A673 (cell line): Measurements from ENCODE around the gene BNIP1. TPM values are rescaled to one million over a fixed set of nuclear protein-coding genes. Genes with fewer than 3 reads are reported as not detected.

Experiments
- BruUV-seq: library from RNA; stranded (reverse); fragments of 400-500 nt; replicated peaks from 2 replicates; lab custom pipeline; 2021; lab: Mats Ljungman, UMichigan
- CTCF ChIA-PET: fragments of 300-600 bp; sonication (Branson Sonifier 250); formaldehyde crosslinking; loops from one replicate; lab custom pipeline; 2022; ENCODE audit warnings: antibody characterized with exemption; lab: Charles Lee
- POLR2A ChIA-PET: fragments of 300-600 bp; sonication (Branson Sonifier 250); formaldehyde crosslinking; loops from one replicate; lab custom pipeline; 2022; ENCODE audit warnings: antibody characterized with exemption; ENCODE audit not compliant: low non-redundant PET; lab: Charles Lee
- DNase-seq: peaks from one replicate; pipeline ENCODE4 v3.0.0-alpha.2; 2015; ENCODE audit warnings: low spot score
- H3K27ac ChIP-seq: fragments of 200-600 bp; sonication (generic); 2 replicates; pipeline ENCODE4 v1.5.1; 2016; ENCODE audit warnings: mixed run types, low read depth, mild to moderate bottlenecking, mixed read lengths, antibody characterized with exemption, low read length; ENCODE audit not compliant: poor library complexity, severe bottlenecking
- H3K27me3 ChIP-seq: fragments of 200-600 bp; sonication (generic); replicated peaks from 2 replicates; pipeline ENCODE4 v1.6.1; 2017; ENCODE audit warnings: mixed run types, low read depth, mild to moderate bottlenecking, mixed read lengths, antibody characterized with exemption, low read length; ENCODE audit not compliant: insufficient read depth, poor library complexity
- H3K36me3 ChIP-seq: fragments of 200-600 bp; sonication (generic); 2 replicates; pipeline ENCODE4 v1.6.1; 2016; ENCODE audit warnings: mixed run types, mild to moderate bottlenecking, mixed read lengths, antibody characterized with exemption, low read length; ENCODE audit not compliant: insufficient read depth, poor library complexity, severe bottlenecking
- H3K4me1 ChIP-seq: fragments of 200-600 bp; sonication (generic); 2 replicates; pipeline ENCODE4 v1.6.1; 2017; ENCODE audit warnings: mixed run types, mild to moderate bottlenecking, mixed read lengths, antibody characterized with exemption, low read length; ENCODE audit not compliant: insufficient read depth, poor library complexity, severe bottlenecking
- H3K4me3 ChIP-seq: fragments of 200-600 bp; sonication (generic); 2 replicates; pipeline ENCODE4 v1.5.1; 2016; ENCODE audit warnings: low read depth, mixed run types, mild to moderate bottlenecking, mixed read lengths, low read length; ENCODE audit not compliant: poor library complexity, severe bottlenecking
- H3K9me3 ChIP-seq: fragments of 200-600 bp; sonication (generic); 2 replicates; pipeline ENCODE4 v1.6.1; 2016; ENCODE audit warnings: mixed run types, low read depth, mild to moderate bottlenecking, mixed read lengths, antibody characterized with exemption, low read length; ENCODE audit not compliant: poor library complexity, severe bottlenecking
- EZH2 ChIP-seq: fragments of 200-600 bp; sonication (generic); IDR thresholded peaks from 2 replicates; pipeline ENCODE4 v1.6.1; 2017; ENCODE audit warnings: borderline replicate concordance, low read depth, mild to moderate bottlenecking, mixed read lengths, antibody characterized with exemption, low read length; ENCODE audit not compliant: poor library complexity, severe bottlenecking
- intact Hi-C: fragments of 100-400 bp; cut with micrococcal nuclease; formaldehyde crosslinking; loops from one replicate; pipeline ENCODE4 v1.10.0; 2022; ENCODE audit not compliant: unreplicated experiment
- total RNA-seq: library from RNA; stranded (reverse); gene quantifications from 2 replicates; pipeline ENCODE4 v1.2.3, GENCODE V29; 2021
- TF ChIP-seq, protein P1 (sequence below): fragments of 300-800, 200-600 bp; sonication (generic); conservative IDR thresholded peaks from 2 replicates; pipeline ENCODE4 v1.5.1; 2017; ENCODE audit warnings: low read depth, mild to moderate bottlenecking, antibody characterized with exemption, low read length, moderate library complexity, mixed read lengths

BNIP1 gene
- total RNA-seq, 1 experiment from 2014 or later = 14.7 TPM

DNA sequence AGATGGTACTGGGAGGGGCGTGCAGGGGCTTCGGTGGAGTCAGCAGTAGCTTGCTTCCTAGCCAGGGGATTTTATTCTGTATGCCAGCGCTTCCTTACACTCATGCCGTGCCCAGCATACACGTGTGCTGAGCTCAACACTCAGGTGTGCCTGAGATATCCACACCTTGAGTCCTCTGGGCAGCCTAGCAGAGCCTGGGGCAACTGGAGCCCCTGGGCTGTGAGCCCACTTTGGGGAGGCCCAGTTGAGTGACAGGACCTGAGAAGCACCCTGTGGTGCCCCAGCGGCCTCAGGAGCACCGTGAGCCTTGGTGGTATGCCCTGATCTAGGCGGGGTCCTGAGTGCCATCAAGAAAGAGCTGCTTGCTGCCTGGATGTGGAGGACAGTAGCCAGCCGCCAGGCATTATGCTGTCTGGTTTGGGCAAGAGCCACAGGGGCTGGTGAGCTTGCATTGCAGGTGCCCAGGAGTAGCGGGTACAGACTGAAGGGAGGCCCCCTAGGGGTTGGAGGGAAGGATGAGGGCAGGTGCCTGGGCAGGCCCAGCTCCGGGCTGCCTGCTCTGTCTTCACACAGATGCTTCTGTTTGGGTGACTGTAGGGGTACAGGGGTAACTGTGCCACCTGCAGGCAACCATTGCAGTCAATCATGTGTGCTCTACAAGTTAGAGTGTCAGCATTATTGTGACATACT, 42.9 kb downstream of the BNIP1 start:
- H3K4me1 ChIP-seq = no peaks in the 10 kb centered on the region
- ChIA-PET CTCF (no interaction called here), POLR2A (no interaction called here)
- TF ChIP-seq EZH2 = no peak
- TF ChIP-seq, protein P1, sequence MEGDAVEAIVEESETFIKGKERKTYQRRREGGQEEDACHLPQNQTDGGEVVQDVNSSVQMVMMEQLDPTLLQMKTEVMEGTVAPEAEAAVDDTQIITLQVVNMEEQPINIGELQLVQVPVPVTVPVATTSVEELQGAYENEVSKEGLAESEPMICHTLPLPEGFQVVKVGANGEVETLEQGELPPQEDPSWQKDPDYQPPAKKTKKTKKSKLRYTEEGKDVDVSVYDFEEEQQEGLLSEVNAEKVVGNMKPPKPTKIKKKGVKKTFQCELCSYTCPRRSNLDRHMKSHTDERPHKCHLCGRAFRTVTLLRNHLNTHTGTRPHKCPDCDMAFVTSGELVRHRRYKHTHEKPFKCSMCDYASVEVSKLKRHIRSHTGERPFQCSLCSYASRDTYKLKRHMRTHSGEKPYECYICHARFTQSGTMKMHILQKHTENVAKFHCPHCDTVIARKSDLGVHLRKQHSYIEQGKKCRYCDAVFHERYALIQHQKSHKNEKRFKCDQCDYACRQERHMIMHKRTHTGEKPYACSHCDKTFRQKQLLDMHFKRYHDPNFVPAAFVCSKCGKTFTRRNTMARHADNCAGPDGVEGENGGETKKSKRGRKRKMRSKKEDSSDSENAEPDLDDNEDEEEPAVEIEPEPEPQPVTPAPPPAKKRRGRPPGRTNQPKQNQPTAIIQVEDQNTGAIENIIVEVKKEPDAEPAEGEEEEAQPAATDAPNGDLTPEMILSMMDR = no peak
- H3K27me3 ChIP-seq = no peaks in the 10 kb centered on the region
- no TSS peak for BruUV-seq
- no peak overlapping the region for H3K4me3 ChIP-seq
- H3K36me3 ChIP-seq = no peaks in the 10 kb centered on the region
- DNase-seq = no peak
- H3K9me3 ChIP-seq = no peaks in the 10 kb centered on the region
- intact Hi-C loops = no loop called here
- no peak overlapping the region for H3K27ac ChIP-seq

DNA sequence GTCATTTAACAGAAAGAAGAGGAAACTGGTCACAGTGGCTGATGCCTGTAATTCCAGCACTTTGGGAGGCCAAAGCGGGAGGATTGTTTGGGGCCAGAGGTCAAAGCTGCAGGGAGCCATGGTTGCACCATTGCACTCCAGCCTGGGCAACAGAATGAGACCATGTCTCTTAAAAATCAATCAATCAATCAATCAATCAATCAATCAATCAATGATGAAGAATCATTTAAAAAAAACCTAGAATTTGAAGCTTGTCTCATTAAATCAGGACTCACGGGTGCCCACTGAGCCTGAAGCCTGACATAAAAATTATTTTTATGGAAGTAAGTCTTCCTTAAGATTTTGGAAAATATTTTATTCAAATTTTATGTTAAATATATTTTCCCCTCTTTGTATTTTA, 43.9 kb downstream of the BNIP1 start:
- CTCF ChIA-PET = no interaction called here
- no peaks in the 10 kb centered on the region for H3K9me3 ChIP-seq
- POLR2A ChIA-PET = no interaction called here
- intact Hi-C loops = no loop called here
- H3K4me1 ChIP-seq = no peaks in the 10 kb centered on the region
- no peak overlapping the region for H3K27ac ChIP-seq
- DNase-seq = no peak
- H3K4me3 ChIP-seq = no peak overlapping the region
- no peak for TF ChIP-seq EZH2
- TF ChIP-seq, protein P1 = no peak
- H3K27me3 ChIP-seq = no peaks in the 10 kb centered on the region
- H3K36me3 ChIP-seq = no peaks in the 10 kb centered on the region
- no TSS peak for BruUV-seq

DNA sequence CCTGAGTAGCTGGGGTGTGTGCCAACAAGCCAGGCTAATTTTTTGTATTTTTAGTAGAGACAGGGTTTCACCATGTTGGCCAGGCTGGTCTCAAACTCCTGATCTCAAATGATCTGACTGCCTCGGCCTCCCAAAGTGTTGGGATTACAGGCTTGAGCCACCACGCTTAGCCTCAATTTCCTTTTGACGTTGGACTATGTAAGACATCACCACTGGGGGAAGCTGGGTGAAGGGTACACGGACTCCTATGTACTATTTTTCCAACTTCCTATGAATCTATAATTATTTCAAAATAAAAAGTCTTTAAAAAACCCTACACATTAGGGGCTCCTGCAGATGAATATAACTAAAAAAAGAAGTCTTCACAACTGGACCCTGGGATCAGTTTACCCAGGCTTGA, 46.7 kb downstream of the BNIP1 start:
- Histone ChIP-seq H3K27ac (no peak overlapping the region), H3K27me3 (no peaks in the 10 kb centered on the region), H3K36me3 (no peaks in the 10 kb centered on the region), H3K4me3 (no peak overlapping the region), H3K9me3 (no peaks in the 10 kb centered on the region), H3K4me1 (no peaks in the 10 kb centered on the region)
- ChIA-PET CTCF (no interaction called here), POLR2A (no interaction called here)
- DNase-seq = no peak
- no peak for TF ChIP-seq EZH2
- TF ChIP-seq, protein P1 = no peak
- BruUV-seq = no TSS peak
- intact Hi-C loops = no loop called here
